22Rv1 (cell line): ENCODE data around the gene USP17L10.
"Not testable (repeated sequence)": the region's sequence is repeated elsewhere in the genome, so short reads cannot be mapped to it uniquely, and the experiment has no call there.

ENCODE experiments used
- H3K27ac ChIP-seq: fragments of 450-650 bp; 2 replicates; pipeline ENCODE4 v1.5.1; 2017

USP17L10 gene, protein sequence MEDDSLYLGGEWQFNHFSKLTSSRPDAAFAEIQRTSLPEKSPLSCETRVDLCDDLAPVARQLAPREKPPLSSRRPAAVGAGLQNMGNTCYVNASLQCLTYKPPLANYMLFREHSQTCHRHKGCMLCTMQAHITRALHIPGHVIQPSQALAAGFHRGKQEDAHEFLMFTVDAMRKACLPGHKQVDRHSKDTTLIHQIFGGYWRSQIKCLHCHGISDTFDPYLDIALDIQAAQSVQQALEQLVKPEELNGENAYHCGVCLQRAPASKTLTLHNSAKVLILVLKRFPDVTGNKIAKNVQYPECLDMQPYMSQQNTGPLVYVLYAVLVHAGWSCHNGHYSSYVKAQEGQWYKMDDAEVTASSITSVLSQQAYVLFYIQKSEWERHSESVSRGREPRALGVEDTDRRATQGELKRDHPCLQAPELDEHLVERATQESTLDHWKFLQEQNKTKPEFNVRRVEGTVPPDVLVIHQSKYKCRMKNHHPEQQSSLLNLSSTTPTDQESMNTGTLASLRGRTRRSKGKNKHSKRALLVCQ

DNA sequence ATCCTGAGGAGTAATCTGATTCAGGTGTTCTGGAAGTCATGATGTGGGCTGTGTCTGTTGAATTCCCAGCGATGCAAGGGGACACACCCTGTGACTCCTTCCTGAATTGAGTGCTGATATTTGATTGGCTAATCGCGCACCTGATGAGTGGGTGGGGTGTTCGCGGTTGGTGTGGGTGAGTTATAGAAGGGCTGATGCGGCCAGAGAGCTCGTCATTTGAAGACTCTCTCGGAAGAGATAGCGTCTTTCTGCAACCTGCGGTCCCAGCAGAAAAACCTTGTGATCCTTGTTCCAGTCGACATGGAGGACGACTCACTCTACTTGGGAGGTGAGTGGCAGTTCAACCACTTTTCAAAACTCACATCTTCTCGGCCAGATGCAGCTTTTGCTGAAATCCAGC is at the start of gene USP17L10:
Gene USP17L10 (plus strand): TSS at position 301 of the 400 bp plus-strand sequence. CDS start 0 bp downstream, at position 301.
- H3K27ac ChIP-seq = not testable (repeated sequence)

DNA sequence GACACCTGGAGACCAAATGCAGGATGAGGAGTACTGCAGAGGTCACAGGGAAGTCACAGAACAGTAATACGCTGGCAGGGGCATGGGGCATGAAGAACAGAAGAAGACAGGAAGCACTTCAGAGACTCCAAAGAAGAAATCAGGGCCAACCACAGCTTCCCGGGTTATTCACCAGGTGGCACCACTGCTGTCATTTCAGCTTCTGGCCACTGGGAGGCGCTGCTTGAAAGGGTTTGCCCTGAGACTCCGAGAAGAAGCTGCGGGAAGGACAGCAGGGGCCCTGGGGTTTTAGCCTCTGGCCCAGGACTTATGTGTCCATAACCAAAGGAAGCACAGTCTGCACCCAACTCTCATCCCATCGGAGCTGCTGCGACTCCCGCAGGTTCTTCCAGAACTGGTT is 44.5 kb upstream of the USP17L10 start:
- H3K27ac ChIP-seq = not testable (repeated sequence)

DNA sequence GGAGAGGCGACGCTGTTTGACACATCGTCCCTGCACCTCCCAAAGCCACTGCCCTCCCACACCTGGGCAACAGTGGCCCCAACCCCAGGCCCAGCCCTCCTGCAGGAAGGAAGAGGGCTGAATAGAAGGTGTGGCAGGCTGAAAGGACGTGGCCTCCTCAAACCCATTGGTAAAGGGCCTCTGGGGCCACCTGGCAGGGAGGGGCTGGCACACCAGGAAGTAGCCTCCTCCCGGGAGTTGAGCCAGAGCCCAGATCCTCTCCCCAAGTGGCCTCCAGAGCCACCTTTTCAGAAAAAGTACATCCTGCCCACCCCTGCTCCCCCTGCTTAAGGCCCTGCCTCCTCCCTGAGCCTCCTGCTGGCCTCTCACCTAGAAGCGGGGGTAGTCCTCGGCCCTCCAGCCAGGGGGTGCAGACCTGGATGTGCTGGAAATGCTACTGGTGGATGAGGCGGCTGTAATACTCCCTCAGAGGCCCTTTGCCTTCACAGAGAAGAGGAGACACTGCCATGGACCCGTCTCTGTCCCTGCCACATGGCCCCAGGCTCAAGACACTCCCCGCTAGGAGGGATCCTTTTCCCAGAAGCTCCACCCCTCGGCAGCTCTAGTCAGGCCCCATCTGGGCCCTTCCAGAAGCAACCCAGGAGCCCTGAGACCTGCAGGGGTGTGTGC is 40.5 kb upstream of the USP17L10 start, which contains the start of gene FAM90A26:
Gene FAM90A26 (plus strand): TSS at position 619 of the 669 bp plus-strand sequence. CDS start 2,764 bp downstream, outside the sequence.
- not testable (repeated sequence) for H3K27ac ChIP-seq

DNA sequence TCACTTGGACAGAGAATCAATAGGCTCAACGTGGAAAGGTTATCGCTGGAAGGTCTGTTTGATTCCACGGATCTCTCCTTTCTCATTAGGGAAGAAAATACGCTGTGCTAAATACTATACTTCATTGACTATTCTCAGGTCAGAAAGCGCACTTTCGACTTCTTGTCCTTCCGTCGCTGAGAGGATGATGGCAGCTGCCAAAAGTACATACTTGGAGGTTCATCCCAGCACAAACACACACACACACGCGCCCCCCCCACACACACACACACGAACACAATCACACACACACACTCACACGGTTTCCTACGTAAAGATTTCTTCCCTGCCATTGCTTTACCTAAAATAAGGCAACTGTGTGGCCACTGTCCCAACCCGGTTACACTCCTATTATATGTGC is 4.2 kb downstream of the USP17L10 start:
- H3K27ac ChIP-seq = not testable (repeated sequence)

DNA sequence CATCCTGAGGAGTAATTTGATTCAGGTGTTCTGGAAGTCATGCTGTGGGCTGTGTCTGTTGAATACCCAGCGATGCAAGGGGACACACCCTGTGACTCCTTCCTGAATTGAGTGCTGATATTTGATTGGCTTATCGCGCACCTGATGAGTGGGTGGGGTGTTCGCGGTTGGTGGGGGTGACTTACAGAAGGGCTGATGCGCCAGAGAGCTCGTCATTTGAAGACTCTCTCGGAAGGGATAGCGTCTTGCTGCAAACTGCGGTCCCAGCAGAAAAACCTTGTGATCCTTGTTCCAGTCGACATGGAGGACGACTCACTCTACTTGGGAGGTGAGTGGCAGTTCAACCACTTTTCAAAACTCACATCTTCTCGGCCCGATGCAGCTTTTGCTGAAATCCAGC is 4.6 kb downstream of the USP17L10 start, which contains the start of gene USP17L11:
Gene USP17L11 (plus strand): TSS at position 301 of the 400 bp plus-strand sequence. CDS start 0 bp downstream, at position 301.
- not testable (repeated sequence) for H3K27ac ChIP-seq

DNA sequence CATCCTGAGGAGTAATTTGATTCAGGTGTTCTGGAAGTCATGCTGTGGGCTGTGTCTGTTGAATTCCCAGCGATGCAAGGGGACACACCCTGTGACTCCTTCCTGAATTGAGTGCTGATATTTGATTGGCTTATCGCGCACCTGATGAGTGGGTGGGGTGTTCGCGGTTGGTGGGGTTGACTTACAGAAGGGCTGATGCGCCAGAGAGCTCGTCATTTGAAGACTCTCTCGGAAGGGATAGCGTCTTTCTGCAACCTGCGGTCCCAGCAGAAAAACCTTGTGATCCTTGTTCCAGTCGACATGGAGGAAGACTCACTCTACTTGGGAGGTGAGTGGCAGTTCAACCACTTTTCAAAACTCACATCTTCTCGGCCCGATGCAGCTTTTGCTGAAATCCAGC is 9.4 kb downstream of the USP17L10 start, which contains the start of gene USP17L12:
Gene USP17L12 (plus strand): TSS at position 301 of the 400 bp plus-strand sequence. CDS start 0 bp downstream, at position 301.
- H3K27ac ChIP-seq = not testable (repeated sequence)

DNA sequence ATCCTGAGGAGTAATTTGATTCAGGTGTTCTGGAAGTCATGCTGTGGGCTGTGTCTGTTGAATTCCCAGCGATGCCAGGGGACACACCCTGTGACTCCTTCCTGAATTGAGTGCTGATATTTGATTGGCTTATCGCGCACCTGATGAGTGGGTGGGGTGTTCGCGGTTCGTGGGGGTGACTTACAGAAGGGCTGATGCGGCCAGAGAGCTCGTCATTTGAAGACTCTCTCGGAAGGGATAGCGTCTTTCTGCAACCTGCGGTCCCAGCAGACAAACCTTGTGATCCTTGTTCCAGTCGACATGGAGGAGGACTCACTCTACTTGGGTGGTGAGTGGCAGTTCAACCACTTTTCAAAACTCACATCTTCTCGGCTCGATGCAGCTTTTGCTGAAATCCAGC is 14.1 kb downstream of the USP17L10 start, which contains the start of gene USP17L13:
Gene USP17L13 (plus strand): TSS at position 301 of the 400 bp plus-strand sequence. CDS start 0 bp downstream, at position 301.
- not testable (repeated sequence) for H3K27ac ChIP-seq

DNA sequence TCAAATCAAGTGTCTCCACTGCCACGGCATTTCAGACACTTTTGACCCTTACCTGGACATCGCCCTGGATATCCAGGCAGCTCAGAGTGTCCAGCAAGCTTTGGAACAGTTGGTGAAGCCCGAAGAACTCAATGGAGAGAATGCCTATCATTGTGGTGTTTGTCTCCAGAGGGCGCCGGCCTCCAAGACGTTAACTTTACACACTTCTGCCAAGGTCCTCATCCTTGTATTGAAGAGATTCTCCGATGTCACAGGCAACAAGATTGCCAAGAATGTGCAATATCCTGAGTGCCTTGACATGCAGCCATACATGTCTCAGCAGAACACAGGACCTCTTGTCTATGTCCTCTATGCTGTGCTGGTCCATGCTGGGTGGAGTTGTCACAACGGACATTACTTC is 19.8 kb downstream of the USP17L10 start:
- not testable (repeated sequence) for H3K27ac ChIP-seq

DNA sequence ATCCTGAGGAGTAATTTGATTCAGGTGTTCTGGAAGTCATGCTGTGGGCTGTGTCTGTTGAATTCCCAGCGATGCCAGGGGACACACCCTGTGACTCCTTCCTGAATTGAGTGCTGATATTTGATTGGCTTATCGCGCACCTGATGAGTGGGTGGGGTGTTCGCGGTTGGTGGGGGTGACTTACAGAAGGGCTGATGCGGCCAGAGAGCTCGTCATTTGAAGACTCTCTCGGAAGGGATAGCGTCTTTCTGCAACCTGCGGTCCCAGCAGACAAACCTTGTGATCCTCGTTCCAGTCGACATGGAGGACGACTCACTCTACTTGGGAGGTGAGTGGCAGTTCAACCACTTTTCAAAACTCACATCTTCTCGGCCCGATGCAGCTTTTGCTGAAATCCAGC is 23.6 kb downstream of the USP17L10 start, which contains the start of gene USP17L15:
Gene USP17L15 (plus strand): TSS at position 301 of the 400 bp plus-strand sequence. CDS start 0 bp downstream, at position 301.
- not testable (repeated sequence) for H3K27ac ChIP-seq

DNA sequence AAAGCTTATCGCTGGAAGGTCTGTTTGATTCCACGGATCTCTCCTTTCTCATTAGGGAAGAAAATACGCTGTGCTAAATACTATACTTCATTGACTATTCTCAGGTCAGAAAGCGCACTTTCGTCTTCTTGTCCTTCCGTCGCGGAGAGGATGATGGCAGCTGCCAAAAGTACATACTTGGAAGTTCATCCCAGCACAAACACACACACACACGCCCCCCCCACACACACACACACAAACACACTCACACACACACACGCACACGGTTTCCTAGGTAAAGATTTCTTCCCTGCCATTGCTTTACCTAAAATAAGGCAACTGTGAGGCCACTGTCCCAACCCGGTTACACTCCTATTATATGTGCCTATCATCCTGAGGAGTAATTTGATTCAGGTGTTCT is 28.0 kb downstream of the USP17L10 start:
- not testable (repeated sequence) for H3K27ac ChIP-seq

DNA sequence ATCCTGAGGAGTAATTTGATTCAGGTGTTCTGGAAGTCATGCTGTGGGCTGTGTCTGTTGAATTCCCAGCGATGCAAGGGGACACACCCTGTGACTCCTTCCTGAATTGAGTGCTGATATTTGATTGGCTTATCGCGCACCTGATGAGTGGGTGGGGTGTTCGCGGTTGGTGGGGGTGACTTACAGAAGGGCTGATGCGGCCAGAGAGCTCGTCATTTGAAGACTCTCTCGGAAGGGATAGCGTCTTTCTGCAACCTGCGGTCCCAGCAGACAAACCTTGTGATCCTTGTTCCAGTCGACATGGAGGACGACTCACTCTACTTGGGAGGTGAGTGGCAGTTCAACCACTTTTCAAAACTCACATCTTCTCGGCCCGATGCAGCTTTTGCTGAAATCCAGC is 33.1 kb downstream of the USP17L10 start, which contains the start of gene USP17L17:
Gene USP17L17 (plus strand): TSS at position 301 of the 400 bp plus-strand sequence. CDS start 0 bp downstream, at position 301.
- H3K27ac ChIP-seq = not testable (repeated sequence)

DNA sequence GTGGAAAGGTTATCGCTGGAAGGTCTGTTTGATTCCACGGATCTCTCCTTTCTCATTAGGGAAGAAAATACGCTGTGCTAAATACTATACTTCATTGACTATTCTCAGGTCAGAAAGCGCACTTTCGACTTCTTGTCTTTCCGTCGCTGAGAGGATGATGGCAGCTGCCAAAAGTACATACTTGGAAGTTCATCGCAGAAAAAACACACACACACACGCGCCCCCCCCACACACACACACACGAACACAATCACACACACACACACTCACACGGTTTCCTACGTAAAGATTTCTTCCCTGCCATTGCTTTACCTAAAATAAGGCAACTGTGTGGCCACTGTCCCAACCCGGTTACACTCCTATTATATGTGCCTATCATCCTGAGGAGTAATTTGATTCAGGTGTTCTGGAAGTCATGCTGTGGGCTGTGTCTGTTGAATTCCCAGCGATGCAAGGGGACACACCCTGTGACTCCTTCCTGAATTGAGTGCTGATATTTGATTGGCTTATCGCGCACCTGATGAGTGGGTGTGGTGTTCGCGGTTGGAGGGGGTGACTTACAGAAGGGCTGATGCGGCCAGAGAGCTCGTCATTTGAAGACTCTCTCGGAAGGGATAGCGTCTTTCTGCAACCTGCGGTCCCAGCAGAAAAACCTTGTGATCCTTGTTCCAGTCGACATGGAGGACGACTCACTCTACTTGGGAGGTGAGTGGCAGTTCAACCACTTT is 37.7 kb downstream of the USP17L10 start, which contains the start of gene USP17L18:
Gene USP17L18 (plus strand): TSS at position 678 of the 728 bp plus-strand sequence. CDS start 0 bp downstream, at position 678.
- not testable (repeated sequence) for H3K27ac ChIP-seq

DNA sequence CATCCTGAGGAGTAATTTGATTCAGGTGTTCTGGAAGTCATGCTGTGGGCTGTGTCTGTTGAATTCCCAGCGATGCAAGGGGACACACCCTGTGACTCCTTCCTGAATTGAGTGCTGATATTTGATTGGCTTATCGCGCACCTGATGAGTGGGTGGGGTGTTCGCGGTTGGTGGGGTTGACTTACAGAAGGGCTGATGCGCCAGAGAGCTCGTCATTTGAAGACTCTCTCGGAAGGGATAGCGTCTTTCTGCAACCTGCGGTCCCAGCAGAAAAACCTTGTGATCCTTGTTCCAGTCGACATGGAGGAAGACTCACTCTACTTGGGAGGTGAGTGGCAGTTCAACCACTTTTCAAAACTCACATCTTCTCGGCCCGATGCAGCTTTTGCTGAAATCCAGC is 42.6 kb downstream of the USP17L10 start, which contains the start of gene USP17L19:
Gene USP17L19 (plus strand): TSS at position 301 of the 400 bp plus-strand sequence. CDS start 0 bp downstream, at position 301.
- not testable (repeated sequence) for H3K27ac ChIP-seq

DNA sequence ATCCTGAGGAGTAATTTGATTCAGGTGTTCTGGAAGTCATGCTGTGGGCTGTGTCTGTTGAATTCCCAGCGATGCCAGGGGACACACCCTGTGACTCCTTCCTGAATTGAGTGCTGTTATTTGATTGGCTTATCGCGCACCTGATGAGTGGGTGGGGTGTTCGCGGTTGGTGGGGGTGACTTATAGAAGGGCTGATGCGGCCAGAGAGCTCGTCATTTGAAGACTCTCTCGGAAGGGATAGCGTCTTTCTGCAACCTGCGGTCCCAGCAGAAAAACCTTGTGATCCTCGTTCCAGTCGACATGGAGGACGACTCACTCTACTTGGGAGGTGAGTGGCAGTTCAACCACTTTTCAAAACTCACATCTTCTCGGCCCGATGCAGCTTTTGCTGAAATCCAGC is 47.4 kb downstream of the USP17L10 start, which contains the start of gene USP17L20:
Gene USP17L20 (plus strand): TSS at position 301 of the 400 bp plus-strand sequence. CDS start 0 bp downstream, at position 301.
- H3K27ac ChIP-seq = not testable (repeated sequence)
